Measurements from ENCODE around the gene LAD1. TPM values are rescaled to one million over a fixed set of nuclear protein-coding genes. Genes with fewer than 3 reads are reported as not detected.

LAD1 gene
- total and polyA plus RNA-seq, 2 donors (not counting 1 experiment from before 2014, with no cell fraction given) = 0.10 TPM; not detected in 1

GRCh38 chr1:201423655-201424054, 24.5 kb upstream of the LAD1 start:
- 94% methylated on average over 6 of the region's 6 CpGs for WGBS (ENCODE audit: insufficient coverage)
- intact Hi-C loops (cut with micrococcal nuclease) = no loop called here
- Histone ChIP-seq H3K4me3 (ENCODE audit: control extremely low read depth in 1 of 5, extremely low read depth in 1 of 5, insufficient read depth in 1 of 5, low read depth in 2 of 5, low read length in 4 of 5) (no peak overlapping the region), H3K4me1 (ENCODE audit: control insufficient read depth in 2 of 2, insufficient read depth in 2 of 2, low read length in 2 of 2) (no peaks in the 10 kb centered on the region), H3K9ac (ENCODE audit: low read length) (no peak overlapping the region), H3K36me3 (replicated peaks in 1 of 2; ENCODE audit: control extremely low read depth in 1 of 2, control insufficient read depth in 1 of 2, extremely low read depth in 1 of 2, insufficient read depth in 2 of 2, low read length in 1 of 2) (no peaks in the 10 kb centered on the region), H3K27me3 (replicated peaks in 1 of 4; ENCODE audit: control extremely low read depth in 1 of 4, control insufficient read depth in 3 of 4, insufficient read depth in 4 of 4, low read length in 3 of 4) (no peaks in the 10 kb centered on the region), H2AFZ (ENCODE audit: insufficient read depth, low read depth, low read length, poor library complexity, severe bottlenecking) (no peak overlapping the region), H3K9me3 (ENCODE audit: control extremely low read depth in 1 of 3, control insufficient read depth in 2 of 3, insufficient read depth in 1 of 3, low read length in 2 of 3) (no peaks in the 10 kb centered on the region), H3K4me2 (replicated peaks; ENCODE audit: low read depth, low read length, poor library complexity, severe bottlenecking) (no peak overlapping the region), H3K79me2 (ENCODE audit: control insufficient read depth, insufficient read depth, low read length) (no peaks in the 10 kb centered on the region), H4K20me1 (ENCODE audit: control insufficient read depth, insufficient read depth, low read length, poor library complexity, severe bottlenecking) (no peaks in the 10 kb centered on the region), H3K27ac (ENCODE audit: low read length in 2 of 2) (no peak overlapping the region)
- ATAC-seq (ENCODE audit: low read depth) (no peak), DNase-seq (no peak)
- TF ChIP-seq EZH2 (IDR thresholded peaks at IDR 0.05; ENCODE audit: borderline replicate concordance, insufficient read depth, low read depth, low read length, poor library complexity, severe bottlenecking) (no peak), CTCF (IDR thresholded peaks at IDR 0.05) (no peak)
- CTCF ChIA-PET = no interaction called here
- Mint-ChIP-seq H3K9me3 (ENCODE audit: insufficient read depth) (no peaks in the 10 kb centered on the region), H3K4me1 (no peaks in the 10 kb centered on the region), H3K27me3 (peaks cover 10% of the 10 kb centered on the region), H3K27ac (no peak overlapping the region), H3K4me3 (no peak overlapping the region)
- POLR2A ChIA-PET = no interaction called here

GRCh38 chr1:201422436-201423030, 23.4 kb upstream of the LAD1 start:
- H3K27me3 Mint-ChIP-seq = peaks cover 10% of the 10 kb centered on the region
- TF ChIP-seq CTCF (IDR thresholded peaks at IDR 0.05) (no peak), EZH2 (IDR thresholded peaks at IDR 0.05; ENCODE audit: borderline replicate concordance, insufficient read depth, low read depth, low read length, poor library complexity, severe bottlenecking) (no peak)
- H3K9me3 Mint-ChIP-seq (ENCODE audit: insufficient read depth) = no peaks in the 10 kb centered on the region
- Histone ChIP-seq H3K9ac (ENCODE audit: low read length) (no peak overlapping the region), H3K27ac (ENCODE audit: low read length in 2 of 2) (no peak overlapping the region), H3K9me3 (ENCODE audit: control extremely low read depth in 1 of 3, control insufficient read depth in 2 of 3, insufficient read depth in 1 of 3, low read length in 2 of 3) (no peaks in the 10 kb centered on the region), H3K4me1 (ENCODE audit: control insufficient read depth in 2 of 2, insufficient read depth in 2 of 2, low read length in 2 of 2) (no peaks in the 10 kb centered on the region), H3K4me2 (replicated peaks; ENCODE audit: low read depth, low read length, poor library complexity, severe bottlenecking) (no peak overlapping the region), H3K36me3 (replicated peaks in 1 of 2; ENCODE audit: control extremely low read depth in 1 of 2, control insufficient read depth in 1 of 2, extremely low read depth in 1 of 2, insufficient read depth in 2 of 2, low read length in 1 of 2) (no peaks in the 10 kb centered on the region), H3K4me3 (ENCODE audit: control extremely low read depth in 1 of 5, extremely low read depth in 1 of 5, insufficient read depth in 1 of 5, low read depth in 2 of 5, low read length in 4 of 5) (no peak overlapping the region), H3K27me3 (replicated peaks in 1 of 4; ENCODE audit: control extremely low read depth in 1 of 4, control insufficient read depth in 3 of 4, insufficient read depth in 4 of 4, low read length in 3 of 4) (no peaks in the 10 kb centered on the region), H3K79me2 (ENCODE audit: control insufficient read depth, insufficient read depth, low read length) (no peaks in the 10 kb centered on the region), H2AFZ (ENCODE audit: insufficient read depth, low read depth, low read length, poor library complexity, severe bottlenecking) (no peak overlapping the region), H4K20me1 (ENCODE audit: control insufficient read depth, insufficient read depth, low read length, poor library complexity, severe bottlenecking) (no peaks in the 10 kb centered on the region)
- ATAC-seq (ENCODE audit: low read depth) = no peak
- no peak for DNase-seq
- H3K4me1 Mint-ChIP-seq = no peaks in the 10 kb centered on the region
- no peak overlapping the region for H3K4me3 Mint-ChIP-seq
- H3K27ac Mint-ChIP-seq = no peak overlapping the region
- POLR2A ChIA-PET = no interaction called here
- CTCF ChIA-PET = no interaction called here
- 68% methylated on average over 3 of the region's 6 CpGs for WGBS (ENCODE audit: insufficient coverage)
- intact Hi-C loops (cut with micrococcal nuclease) = no loop called here

All from B cell (primary cell).